Measurements from ENCODE around the gene BSN. TPM values are rescaled to one million over a fixed set of nuclear protein-coding genes. Genes with fewer than 3 reads are reported as not detected.

The BSN gene
- total RNA-seq, 1 experiment from 2014 or later, result 0.93 TPM

DNA sequence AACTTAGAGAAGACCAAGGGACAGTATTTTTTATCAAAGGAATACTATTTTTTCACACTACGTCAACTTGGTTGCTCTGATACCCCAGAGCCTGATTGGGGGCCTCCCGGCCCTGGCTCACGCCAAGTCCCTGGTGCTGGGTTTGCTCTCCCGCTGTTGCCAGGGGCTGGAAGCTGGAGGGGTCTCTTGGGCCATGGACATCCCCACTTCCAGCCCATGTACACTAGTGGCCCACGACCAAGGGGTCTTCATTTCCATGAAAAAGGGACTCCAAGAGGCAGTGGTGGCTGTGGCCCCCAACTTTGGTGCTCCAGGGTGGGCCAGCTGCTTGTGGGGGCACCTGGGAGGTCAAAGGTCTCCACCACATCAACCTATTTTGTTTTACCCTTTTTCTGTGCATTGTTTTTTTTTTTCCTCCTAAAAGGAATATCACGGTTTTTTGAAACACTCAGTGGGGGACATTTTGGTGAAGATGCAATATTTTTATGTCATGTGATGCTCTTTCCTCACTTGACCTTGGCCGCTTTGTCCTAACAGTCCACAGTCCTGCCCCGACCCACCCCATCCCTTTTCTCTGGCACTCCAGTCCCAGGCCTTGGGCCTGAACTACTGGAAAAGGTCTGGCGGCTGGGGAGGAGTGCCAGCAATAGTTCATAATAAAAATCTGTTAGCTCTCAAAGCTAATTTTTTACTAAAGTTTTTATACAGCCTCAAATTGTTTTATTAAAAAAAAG is 20.3 kb upstream of the BSN start:
- Histone ChIP-seq H3K9me3 (no peaks in the 10 kb centered on the region), H3K36me3 (ENCODE audit: control insufficient read depth, insufficient read depth, low read length) (no peaks in the 10 kb centered on the region; the same call in 1 of the 2 replicates), H3K4me1 (no peaks in the 10 kb centered on the region), H3K27me3 (replicated peaks; ENCODE audit: control insufficient read depth, insufficient read depth, low read length) (no peaks in the 10 kb centered on the region), H3K4me3 (ENCODE audit: low read depth, low read length) (no peak overlapping the region)
- intact Hi-C loops (cut with micrococcal nuclease; ENCODE audit: unreplicated experiment), result no loop called here
- Mint-ChIP-seq H3K36me3 (ENCODE audit: insufficient read depth, unreplicated experiment) (peaks cover 67% of the 10 kb centered on the region), H3K9me3 (ENCODE audit: unreplicated experiment) (no peaks in the 10 kb centered on the region), H3K27me3 (ENCODE audit: insufficient read depth, unreplicated experiment) (no peaks in the 10 kb centered on the region), H3K27ac (ENCODE audit: unreplicated experiment) (no peak overlapping the region), H3K4me3 (ENCODE audit: unreplicated experiment) (no peak overlapping the region), H3K4me1 (ENCODE audit: low read depth, unreplicated experiment) (peaks cover 5% of the 10 kb centered on the region)
- POLR2A ChIA-PET, result no interaction called here
- DNase-seq, result no peak
- BruUV-seq (replicated peaks), result TSS peak; percentile 28
- CTCF ChIA-PET, result interaction anchor here (0.6 to 0.8 kb wide), 3 partner anchors 139 to 470 kb away, joined by 3 to 9 read pairs (median 3); no protein-coding TSS in a partner anchor
- no peak for TF ChIP-seq CTCF (IDR thresholded peaks at IDR 0.05; ENCODE audit: insufficient read depth in 1 of 2, low read depth in 1 of 2, low read length in 1 of 2, severe bottlenecking in 1 of 2, unreplicated experiment in 1 of 2)

GRCh38 chr3:49534581-49535441 is 19.5 kb upstream of the BSN start:
- CTCF ChIA-PET, result no interaction called here

More at GRCh38 chr3:49534581-49535441, 19.5 kb upstream of the BSN start:
- H3K4me3 ChIP-seq (ENCODE audit: low read depth, low read length), result no peak overlapping the region
- no peaks in the 10 kb centered on the region for H3K4me1 ChIP-seq
- Mint-ChIP-seq H3K36me3 (ENCODE audit: insufficient read depth, unreplicated experiment) (peaks cover 62% of the 10 kb centered on the region), H3K27ac (ENCODE audit: unreplicated experiment) (no peak overlapping the region), H3K4me1 (ENCODE audit: low read depth, unreplicated experiment) (peaks cover 5% of the 10 kb centered on the region), H3K4me3 (ENCODE audit: unreplicated experiment) (no peak overlapping the region), H3K9me3 (ENCODE audit: unreplicated experiment) (no peaks in the 10 kb centered on the region), H3K27me3 (ENCODE audit: insufficient read depth, unreplicated experiment) (no peaks in the 10 kb centered on the region)
- no peaks in the 10 kb centered on the region; the same call in 1 of the 2 replicates for H3K36me3 ChIP-seq (ENCODE audit: control insufficient read depth, insufficient read depth, low read length)
- TF ChIP-seq CTCF (IDR thresholded peaks at IDR 0.05; ENCODE audit: insufficient read depth in 1 of 2, low read depth in 1 of 2, low read length in 1 of 2, severe bottlenecking in 1 of 2, unreplicated experiment in 1 of 2), result no peak
- DNase-seq, result peak in 1 of 2 experiments; percentile 28
- BruUV-seq (replicated peaks), result no TSS peak
- H3K9me3 ChIP-seq, result no peaks in the 10 kb centered on the region
- intact Hi-C loops (cut with micrococcal nuclease; ENCODE audit: unreplicated experiment), result loop anchor here (5.0 kb wide), 1 partner anchor 52 kb away; no protein-coding TSS in a partner anchor
- no peaks in the 10 kb centered on the region for H3K27me3 ChIP-seq (replicated peaks; ENCODE audit: control insufficient read depth, insufficient read depth, low read length)
- POLR2A ChIA-PET, result no interaction called here
